Right hindlimb (tissue), 1 donor: ENCODE results near the gene LTF.
"Not testable (repeated sequence)": the region's sequence is repeated elsewhere in the genome, so short reads cannot be mapped to it uniquely, and the experiment has no call there.

Experiments used
- DNase-seq: peaks from one replicate; pipeline ENCODE4 v3.0.0-alpha.2; 2018

Gene LTF

DNA sequence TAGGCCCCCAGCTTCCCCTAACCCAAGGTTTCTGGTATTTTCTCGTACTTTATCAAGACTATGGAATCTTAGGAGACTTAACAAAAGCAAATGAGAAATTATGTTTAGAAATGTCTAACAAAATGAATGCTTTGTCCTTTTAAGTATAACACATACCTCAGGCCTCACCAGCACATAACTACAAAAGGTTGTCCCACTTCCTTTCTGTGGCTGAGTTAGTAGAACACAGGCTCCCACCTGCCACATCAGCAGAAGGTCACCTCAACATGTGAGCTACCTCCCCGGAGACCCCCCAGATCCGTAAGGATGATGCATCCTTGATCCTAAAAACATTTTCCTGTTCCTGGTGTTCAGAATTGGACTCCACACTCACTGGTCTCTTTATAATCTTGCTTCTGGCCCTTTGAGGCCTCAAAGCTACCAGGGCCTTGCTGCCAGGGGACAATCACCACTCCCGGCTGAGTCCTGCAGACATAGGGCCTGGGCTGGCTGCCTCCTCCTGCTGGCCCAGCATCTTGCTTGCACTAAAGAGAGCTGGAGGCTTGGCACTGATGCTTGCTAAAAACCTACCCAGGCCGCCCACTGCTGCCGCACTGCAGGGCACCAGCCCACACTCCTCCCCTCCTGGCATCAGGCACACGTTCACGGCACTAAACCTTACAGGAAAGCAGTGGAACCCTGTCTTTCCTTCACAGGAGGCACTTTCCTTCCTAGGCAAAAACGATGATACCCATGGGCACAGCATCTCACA lies 54.8 kb downstream of the LTF start:
- peak; percentile 32 for DNase-seq

DNA sequence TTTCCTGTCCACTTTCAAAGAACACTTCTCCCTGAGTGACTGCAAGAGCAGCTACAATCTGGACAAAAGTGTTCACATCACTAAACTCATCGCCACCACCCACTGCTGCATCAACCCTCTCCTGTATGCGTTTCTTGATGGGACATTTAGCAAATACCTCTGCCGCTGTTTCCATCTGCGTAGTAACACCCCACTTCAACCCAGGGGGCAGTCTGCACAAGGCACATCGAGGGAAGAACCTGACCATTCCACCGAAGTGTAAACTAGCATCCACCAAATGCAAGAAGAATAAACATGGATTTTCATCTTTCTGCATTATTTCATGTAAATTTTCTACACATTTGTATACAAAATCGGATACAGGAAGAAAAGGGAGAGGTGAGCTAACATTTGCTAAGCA lies 55.9 kb downstream of the LTF start:
- DNase-seq, result no peak

DNA sequence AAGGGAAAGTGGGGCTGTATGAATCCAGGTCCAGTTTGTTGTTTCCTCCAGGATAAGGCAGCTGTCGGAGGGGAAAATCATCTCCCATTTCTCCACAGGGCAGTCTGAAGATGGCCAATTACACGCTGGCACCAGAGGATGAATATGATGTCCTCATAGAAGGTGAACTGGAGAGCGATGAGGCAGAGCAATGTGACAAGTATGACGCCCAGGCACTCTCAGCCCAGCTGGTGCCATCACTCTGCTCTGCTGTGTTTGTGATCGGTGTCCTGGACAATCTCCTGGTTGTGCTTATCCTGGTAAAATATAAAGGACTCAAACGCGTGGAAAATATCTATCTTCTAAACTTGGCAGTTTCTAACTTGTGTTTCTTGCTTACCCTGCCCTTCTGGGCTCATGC lies 56.7 kb downstream of the LTF start:
- no peak for DNase-seq

DNA sequence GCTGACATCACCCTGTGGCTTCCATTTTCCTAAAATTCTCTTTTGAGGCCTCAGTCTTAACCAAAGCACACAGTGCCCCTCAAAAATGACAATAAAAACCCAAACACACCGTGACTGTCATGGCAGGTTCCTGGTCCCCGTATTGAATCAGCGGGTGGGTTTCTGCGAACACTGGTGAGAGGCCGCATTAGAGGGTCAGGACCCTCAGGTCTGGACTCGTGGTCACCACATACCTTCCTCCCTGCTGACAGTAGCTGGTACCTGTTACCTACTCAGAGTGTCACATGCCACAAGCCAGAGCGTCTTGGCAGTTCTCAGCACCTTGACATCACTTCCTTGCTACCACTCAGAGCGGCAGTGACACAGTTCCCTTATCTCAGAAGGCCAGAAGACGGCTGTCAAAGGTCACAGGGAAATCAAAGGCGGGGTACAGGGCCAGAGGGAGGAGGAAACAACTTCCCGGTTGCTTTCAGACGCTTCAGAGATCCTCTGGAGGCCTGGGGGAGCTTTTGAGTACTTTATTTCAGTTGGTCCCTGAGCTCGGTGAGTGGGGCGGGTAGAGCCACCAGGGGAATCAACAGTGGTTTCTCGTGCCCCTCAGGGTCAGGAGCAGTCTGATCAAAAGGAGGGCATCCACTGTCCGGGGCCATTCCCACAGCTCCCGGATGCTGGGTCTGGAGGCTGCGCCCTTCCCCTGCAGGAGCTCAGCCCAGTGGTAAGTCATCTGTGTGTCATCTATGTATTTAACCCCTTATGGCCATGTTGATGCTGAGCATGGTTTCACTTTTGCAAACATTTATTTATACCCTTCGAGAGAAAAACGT lies 57.7 kb downstream of the LTF start, which contains the start of the genes CCR5AS and CCRL2:
TSS of gene CCR5AS (minus strand) at position 279 of the 824 bp plus-strand sequence.
TSS of gene CCRL2 (plus strand) at position 472 of the 824 bp plus-strand sequence. CDS start 821 bp downstream, outside the sequence.
- DNase-seq, result no peak

DNA sequence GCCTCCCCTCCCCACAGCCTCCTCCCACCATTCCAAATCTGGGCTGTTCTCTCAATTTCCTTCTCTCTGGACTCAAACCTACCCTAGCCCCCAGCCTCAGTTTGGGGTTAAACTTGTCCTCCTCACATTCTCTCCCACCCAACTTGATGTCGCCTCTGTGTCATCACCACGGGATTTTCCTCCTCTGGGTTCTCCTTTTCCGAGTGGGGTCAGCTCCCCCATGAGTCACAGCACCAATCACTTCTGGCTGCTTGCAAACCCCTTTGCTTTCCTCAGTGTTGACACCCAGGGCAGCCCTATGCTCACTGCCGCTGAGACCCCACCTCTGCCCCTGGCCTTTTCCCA lies 58.3 kb downstream of the LTF start:
- DNase-seq, result no peak

DNA sequence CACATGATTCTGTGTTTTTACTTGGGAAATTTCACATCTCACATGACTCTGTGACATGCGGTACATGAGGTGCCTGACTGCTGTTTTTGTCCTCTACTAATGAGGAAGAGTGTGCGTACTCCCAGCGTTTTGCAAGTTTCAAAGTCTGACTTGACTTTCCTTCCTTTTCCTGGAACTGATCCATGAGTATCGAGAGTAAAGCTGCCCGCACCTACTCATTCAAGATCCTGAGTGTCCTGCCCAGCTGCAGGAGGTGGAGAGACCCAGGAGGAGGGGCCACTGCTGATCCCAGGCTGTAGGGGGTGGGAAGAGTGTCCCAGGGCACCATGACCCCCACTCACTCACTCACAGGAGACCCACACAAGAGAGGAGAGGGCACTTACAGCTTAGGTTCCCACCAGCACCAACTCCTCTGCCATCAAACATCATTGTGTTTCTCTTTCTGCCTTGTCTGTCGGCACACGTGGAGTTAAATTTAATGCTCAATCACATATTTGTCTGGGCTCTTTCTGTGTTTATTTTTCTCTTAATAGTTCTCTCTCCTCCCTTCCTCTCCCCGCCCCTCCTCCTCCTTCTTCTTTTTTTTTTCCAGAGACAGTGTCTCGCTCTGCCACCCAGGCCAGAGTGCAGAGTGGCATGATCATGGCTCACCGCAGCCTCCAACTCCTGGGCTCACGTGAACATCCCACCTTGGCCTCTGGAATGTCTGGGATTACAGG lies 59.2 kb downstream of the LTF start:
- DNase-seq, result no peak

DNA sequence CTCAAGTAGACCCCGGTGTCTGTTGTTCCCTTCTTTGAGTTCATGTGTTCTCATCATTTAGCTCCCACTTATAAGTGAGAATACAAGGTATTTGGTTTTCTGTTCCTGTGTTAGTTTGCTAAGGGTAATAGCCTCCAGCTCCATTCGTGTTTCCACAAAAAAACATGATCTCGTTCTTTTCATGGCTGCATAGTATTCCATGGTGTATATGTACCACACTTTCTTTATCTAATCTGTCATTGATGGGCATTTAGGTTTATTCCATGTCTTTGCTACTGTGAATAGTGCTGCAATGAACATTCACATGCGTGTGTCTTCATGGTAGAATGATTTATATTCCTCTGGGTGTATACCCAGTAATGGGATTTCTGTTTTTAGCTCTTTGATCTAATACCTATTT lies 61.8 kb downstream of the LTF start:
- DNase-seq, result not testable (repeated sequence)

DNA sequence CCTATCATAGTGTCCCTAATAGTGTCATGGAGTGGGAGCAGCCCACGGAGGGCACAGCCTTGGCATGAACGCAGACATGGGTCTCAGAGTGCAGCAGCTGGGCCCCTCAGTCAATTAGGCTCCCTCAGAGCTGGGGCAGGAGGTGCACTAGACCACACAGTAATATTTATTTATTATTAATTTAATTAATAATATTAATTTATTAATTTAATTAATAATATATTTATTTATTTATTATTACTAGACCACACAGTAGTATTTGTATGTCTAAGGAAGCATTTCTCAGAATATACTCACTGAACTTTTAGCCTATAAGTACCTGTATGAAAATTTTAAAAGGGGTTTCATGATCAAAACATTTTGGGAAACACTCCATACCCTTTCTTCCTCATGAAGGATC lies 63.1 kb downstream of the LTF start:
- DNase-seq, result no peak

DNA sequence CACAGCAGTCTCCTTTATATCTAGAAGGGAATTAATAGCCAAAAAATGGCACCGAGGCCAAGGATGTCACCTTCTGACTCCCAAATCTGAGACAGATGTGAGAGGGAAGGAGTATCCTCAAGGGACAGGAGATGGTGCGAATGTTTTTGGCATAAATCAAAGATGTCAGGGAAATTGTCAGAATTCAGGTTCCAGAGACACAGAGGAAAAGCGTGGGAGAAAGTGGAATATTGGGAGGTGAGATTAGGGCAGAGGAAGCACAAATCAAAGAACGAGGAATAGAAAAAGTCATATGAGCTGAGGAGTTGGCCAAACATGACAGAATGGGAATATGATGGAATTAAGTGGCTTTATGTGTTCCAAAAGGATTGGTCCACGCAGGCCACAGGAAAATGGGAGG lies 63.9 kb downstream of the LTF start:
- DNase-seq, result no peak

DNA sequence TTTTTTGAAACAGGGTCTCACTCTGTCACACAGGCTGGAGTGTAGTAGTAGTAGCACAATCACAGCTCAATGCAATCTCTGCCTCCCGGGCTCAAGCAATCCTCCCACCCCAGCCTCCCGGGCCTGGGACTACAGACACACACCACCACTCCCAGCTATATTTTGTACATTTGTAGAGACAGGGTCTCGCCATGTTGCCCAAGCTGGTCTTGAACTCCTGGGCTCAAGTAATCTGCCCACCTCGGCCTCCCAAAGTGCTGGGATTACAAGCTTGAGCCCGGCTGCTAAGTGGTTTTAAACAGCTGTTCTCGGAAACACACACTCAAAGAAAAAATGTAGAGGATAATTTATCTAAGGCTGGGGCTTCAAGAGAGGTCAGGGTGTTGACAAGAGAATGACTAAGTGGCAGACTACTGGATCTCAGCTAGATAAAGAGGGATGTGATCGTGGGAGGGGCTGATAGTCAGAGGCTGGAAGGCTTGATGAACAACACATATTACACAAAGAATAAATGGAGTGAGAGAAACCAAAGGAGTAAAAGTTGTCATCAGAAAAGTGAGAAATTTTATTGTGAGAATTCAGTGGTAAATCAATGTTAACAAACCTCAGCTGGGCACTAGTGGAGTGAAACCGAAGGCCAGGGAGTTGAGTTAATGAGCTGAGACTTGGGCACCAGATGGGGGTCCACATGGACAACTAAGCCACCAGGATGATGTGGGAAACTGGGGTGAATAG lies 64.5 kb downstream of the LTF start:
- DNase-seq, result no peak

DNA sequence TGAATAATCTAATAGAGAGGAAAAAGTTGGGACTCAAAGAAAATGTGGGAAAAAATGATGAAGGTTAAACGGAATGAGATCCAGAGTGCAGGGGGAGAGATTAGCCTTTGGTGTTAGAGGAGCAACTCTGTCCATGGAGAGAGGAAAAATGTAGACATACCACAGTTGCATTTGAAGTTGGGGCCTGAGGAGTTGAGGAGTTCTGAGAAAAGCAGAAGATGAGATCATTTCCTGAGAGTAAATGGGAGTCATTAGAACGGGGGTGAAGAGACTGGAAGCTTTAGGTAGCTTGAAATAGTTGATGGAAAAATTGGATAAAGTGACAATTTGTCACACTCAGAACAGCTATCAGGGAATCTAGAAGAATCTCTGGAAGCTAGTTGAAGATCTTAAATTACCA lies 65.1 kb downstream of the LTF start:
- DNase-seq, result no peak

DNA sequence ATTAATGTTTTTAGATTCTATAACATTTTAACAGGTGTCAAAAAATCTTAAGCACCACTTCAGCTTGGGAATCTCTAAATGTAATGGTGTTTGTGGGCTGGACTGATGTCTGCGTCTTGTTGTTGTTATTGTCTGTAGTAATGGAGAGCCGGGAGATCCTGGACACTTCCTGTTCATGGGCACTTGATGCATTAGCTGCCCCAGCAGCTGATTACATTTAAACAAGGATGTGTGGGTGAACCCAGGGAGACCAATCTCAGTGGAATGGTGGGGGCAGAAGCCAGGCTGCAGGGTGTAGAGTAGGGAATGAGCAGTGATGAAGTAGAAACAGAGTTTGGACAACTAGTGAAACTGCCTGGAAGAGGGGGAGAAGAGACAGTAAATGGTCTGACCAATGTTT lies 65.6 kb downstream of the LTF start:
- DNase-seq, result no peak

DNA sequence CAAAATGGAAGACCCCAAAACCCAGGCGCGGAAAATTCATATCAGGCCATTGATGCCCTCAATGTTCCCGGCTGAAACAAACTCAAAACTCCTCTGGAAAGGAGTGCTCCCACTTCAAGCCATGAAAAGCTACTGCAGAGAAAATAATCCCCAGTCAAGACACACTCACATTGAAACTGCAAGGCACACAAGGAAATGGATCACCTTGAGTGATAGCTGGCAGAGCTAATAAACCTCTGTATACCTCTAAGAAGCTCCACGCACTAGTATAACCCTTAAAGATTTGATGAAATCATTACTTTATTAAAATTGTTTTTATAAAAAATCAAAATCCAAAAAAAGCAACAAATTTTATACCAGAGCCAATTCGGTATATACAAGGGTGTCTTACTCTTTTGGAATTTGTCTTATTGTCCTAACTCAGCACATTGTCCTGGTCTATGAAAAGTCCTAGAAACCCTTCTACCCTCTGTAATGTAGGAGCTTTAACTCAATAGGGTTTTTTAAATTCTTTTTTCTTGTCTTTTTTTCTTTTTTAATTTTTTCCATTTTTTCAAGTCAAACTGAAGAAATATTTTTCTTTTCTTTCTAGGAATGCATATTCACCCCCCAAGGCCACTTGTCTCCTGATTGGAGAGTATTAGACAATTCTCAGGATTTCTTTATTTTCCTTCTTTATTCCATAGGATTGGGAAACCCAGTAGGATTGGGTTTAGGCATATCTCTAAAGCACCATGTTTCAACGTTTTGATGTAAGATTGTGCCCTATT lies 66.3 kb downstream of the LTF start:
- DNase-seq, result no peak

DNA sequence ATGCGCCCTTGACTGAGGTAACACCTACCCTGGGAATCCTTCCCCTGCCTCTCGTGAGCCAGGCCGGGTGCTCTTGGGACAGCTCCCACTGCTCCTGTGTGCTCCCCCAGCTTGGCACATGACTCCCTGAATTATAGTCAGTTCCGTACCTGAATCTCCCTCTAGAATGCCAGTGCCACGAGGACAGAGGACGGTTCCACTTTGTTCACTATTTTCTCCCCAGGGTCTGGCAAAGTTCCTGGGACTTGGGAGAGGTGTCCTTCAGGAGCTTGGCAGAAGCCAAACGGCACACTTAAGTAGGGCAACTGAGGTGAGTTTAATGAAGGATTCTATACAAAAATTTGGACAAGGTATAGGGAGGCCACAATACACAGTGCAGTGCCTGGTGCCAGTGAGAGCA lies 67.6 kb downstream of the LTF start:
- DNase-seq, result no peak

DNA sequence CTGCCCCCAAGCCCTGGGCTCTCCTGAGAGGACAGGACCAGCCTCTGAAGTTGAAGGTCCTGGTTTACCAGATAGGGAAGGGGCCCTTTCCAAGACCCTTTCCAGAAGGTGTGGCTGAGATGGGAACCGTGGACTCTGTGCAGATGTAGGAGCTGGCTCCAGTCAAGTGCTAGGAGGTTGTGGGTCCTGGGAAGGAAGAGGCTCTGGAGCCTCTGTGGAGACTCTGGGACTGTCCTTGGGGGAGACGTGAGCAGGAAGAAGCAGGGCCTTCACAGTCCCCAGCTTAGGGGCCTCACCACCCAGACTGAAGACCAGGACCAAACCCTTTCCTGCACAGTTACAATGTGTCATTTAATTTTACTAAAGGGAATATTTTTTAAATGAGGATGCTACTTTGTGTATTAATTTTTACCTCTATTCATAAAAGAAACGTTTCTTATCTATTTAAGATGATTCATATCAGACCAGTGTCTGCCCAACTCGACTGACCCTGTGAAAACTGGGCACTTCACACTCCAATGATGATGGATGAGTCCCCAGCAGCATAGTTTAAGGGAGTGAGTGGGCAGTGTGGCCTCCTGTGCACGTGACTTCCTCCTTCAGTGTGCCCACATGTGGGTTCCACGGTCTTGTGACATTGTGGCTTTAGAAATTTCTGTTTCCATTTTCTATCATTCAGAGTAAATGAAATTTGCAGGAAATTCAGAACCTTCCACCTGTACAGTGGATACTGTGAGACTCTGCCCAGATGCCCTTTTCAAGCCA lies 68.8 kb downstream of the LTF start:
- no peak for DNase-seq

DNA sequence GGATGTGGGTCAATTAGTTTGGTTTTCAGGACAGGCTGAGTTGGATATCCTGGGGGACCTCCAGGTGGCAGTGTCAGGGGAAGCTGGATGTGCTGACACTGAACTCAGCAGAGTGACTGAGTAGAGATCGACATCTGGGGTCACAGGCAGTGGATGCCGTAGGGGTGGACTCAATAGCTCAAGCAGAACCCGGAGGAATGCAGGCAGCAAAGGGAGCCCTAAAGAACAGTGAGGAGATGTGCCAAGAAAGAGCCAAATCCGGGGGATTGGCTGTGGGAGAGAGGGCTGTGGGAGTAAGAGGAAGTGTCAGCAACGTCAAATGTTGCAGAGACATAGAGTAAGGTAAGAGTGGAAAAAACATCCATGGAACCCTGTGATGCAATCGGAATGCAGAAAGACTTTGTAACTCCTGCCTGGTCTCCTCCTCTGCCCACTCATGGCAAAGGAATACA lies 69.5 kb downstream of the LTF start:
- no peak for DNase-seq

DNA sequence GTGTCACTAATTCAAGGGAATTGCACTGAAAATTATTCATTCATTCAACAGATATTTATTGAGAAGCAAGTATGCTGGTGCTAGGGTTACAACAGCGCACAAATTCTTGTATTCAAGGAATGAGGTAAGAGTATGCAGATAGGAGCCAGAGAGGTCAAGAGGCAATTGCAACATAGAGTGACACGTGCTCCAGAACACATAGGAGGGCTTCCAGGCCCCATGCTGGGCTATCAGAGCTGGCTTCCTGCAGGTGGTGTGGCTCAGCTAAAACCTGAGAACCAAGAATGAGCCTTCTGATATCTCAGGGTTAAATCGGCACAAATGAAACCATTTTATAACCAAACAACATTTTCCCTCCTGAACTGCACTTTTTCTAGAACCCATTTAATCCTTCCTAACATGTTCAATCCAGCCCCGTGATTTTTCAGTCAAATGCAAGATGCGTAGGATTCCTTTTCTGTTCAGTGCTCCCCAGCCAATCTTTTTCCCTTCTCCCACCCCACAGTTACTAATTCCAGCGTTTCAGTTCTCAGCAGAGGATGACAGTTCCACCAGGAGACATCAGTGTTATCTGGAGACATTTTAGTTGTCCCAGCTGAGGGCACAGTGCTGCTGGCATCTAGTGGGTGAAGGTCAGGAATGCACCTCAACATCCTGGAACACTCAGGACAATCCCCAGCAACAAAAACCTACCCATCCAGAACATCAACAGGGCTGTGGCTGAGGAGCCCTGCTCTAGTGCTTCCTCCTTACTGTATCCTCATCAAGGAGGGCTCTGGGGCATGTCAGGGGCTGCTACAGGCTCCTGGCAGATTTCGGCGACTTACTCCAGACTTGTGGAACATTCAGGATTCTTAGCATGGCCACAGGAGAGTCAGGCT lies 70.9 kb downstream of the LTF start:
- no peak for DNase-seq

DNA sequence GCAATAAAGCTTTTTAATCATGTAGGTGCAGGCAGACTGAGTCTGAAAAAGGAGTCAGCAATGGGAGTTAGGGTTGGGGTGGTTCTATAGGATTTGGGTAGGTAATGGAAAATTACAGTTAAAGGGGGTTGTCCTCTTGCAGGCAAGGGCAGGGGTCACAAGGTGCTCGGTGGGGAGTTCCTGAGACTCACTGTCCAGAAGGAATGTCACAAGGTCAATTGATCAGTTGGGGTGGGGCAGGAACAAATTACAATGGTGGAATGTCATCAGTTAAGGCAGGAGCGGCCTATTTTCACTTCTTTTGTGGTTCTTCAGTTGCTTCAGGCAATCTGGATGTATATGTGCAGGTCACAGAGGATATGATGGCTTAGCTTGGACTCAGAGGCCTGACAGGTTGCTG lies 71.7 kb downstream of the LTF start:
- no peak for DNase-seq

DNA sequence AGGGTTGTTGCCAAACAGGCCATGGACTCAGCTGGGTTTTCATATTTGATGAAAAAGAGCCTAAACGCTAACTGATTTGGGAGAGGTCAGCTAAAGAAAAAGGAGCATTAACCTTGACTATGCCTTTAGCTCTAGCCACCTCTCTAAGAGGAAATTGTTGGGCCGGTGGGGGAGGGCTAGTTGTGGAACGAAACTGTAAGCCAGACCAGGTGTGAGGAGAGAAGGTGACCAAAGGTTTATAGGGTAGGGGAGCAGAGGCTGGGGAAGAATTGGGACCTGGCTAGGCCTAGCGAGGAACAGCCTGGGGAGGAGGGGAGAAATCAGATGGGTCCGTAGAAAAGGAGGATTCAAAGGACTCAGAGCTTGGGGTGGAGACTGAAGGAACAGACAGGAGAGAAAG lies 73.2 kb downstream of the LTF start:
- not testable (repeated sequence) for DNase-seq

DNA sequence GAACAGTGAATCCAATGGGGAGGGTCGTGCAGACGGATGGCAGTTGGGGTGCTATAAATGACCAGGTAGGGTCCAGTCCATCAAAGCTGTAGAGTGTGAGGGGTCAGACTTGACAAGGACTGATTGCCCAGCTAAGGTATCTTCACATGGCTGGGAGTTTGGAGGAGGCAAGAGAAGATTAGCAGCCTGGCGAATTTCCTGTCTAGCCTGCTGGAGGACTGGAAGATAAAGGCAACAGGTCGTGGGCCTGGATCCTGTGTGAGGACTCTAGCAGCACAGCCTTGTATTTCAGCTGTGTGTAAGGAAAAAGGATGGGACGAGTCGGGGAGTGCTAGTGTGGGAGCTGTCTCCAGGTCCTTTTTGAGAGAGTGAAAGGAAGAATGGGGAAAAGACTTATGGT lies 75.4 kb downstream of the LTF start:
- DNase-seq, result no peak
